GM19238 (cell line): Measurements from ENCODE around the gene TXNDC16.

Experiments
- DNase-seq: peaks from one replicate; pipeline ENCODE4 v3.0.0; 2011; ENCODE audit warnings: low spot score; ENCODE audit not compliant: insufficient read length

TXNDC16 gene

GRCh38 chr14:52391881-52392615 is 160.3 kb downstream of the TXNDC16 start:
- DNase-seq, result no peak
